Measurements from ENCODE around the gene MSH5. TPM values are rescaled to one million over a fixed set of nuclear protein-coding genes. Genes with fewer than 3 reads are reported as not detected.

MSH5 gene
- total RNA-seq: 100 to 1,000 TPM in 1 of 2 experiments, 10 to 100 TPM in 1; 75.6 to 109 TPM

DNA sequence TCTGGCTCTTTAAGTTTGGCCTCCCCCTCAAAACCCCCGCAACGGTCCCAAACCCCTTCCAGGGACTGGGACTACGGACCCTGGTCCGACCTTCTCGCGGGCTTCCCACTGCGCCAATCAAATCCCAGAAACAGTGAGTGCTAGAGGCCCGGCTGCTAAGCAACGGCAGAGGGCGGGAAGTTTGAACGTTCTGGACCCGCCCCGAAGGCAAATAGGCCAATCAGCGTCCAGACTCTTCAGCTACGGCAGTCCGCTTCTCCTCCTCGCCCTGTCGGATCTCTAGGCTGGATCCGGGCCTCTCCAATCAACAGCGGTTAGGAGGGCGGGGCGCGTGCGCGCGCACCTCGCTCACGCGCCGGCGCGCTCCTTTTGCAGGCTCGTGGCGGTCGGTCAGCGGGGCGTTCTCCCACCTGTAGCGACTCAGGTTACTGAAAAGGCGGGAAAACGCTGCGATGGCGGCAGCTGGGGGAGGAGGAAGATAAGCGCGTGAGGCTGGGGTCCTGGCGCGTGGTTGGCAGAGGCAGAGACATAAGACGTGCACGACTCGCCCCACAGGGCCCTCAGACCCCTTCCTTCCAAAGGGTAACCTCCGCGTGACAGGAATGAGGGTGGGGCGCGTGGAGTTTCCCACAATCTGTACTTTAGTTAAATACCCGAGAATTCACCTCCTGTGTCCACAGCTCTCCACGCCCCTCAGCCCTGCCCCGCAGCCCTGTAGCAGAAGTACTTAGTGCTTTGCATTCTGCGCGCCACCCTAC lies at the start of gene MSH5:
Gene MSH5, plus strand, starts transcription at position 367 of the 758 bp plus-strand sequence. CDS start 462 bp downstream, outside the sequence.
- Mint-ChIP-seq H3K27me3 (no peaks in the 10 kb centered on the region), H3K4me1 (peaks cover 45% of the 10 kb centered on the region), H3K9me3 (ENCODE audit: low read depth) (no peaks in the 10 kb centered on the region), H3K36me3 (peaks cover 40% of the 10 kb centered on the region), H3K27ac (peak within 1 kb of the TSS; percentile 96), H3K4me3 (peak within 1 kb of the TSS; percentile 91)
- CTCF ChIA-PET: interaction anchor here (1.0 to 5.8 kb wide), 24 partner anchors 10 to 199 kb away, joined by 3 to 60 read pairs (median 8); partner anchors contain the start of genes BAG6, C6orf47, DDAH2 and GPANK1
- DNase-seq (peak; percentile 99), ATAC-seq (peak; percentile 81)

GRCh38 chr6:31690231-31691077 lies 49.4 kb upstream of the MSH5 start:
- H3K27me3 Mint-ChIP-seq: no peaks in the 10 kb centered on the region
- no peak for ATAC-seq

GRCh38 chr6:31691078-31691463 lies 48.7 kb upstream of the MSH5 start:
- peaks cover 18% of the 10 kb centered on the region for H3K36me3 Mint-ChIP-seq
- no peak overlapping the region for H3K4me3 Mint-ChIP-seq
- no peak overlapping the region for H3K27ac Mint-ChIP-seq
- ATAC-seq (no peak), DNase-seq (no peak)
- H3K9me3 Mint-ChIP-seq (ENCODE audit: low read depth): no peaks in the 10 kb centered on the region
- CTCF ChIA-PET: interaction anchor here (1.0 to 2.1 kb wide), 2 partner anchors 10 to 100 kb away, joined by 4 to 6 read pairs; partner anchors contain the start of gene LY6G5C
- H3K27me3 Mint-ChIP-seq: no peaks in the 10 kb centered on the region
- no peaks in the 10 kb centered on the region for H3K4me1 Mint-ChIP-seq

More at GRCh38 chr6:31690231-31691077, 49.4 kb upstream of the MSH5 start:
- Mint-ChIP-seq H3K36me3 (peaks cover 18% of the 10 kb centered on the region), H3K4me3 (no peak overlapping the region), H3K9me3 (ENCODE audit: low read depth) (no peaks in the 10 kb centered on the region), H3K4me1 (no peaks in the 10 kb centered on the region), H3K27ac (no peak overlapping the region)
- no peak for DNase-seq
- CTCF ChIA-PET: interaction anchor here (1.0 to 2.1 kb wide), 3 partner anchors 9 to 101 kb away, joined by 3 to 6 read pairs (median 4); partner anchors contain the start of gene LY6G5C

DNA sequence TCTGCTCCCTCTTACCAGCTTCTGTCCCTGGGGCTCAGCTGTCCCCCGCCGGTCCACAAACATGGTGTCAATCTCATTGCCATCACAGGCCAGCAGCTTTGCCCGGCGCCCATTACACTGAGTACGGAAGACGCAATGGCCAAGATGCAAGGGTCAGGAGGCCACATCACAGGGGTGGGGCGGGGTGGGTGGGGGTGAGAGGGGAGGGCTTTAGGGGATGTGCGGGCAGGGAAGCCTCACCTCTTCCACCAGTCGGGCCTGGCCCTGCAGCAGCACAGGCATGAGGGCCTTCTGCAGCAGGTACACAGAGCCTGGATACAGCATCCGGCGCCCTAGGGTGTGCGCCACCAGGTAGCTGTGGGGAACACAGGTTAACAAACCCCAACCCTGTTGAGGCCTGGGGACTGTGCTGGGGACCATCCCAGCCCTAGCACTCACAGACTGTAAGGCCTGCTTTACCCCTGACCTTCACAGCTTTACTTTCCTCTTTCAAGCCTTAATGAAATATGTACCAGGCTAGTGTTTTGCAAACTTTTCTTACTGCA lies 48.2 kb upstream of the MSH5 start:
- no peaks in the 10 kb centered on the region for H3K4me1 Mint-ChIP-seq
- peaks cover 20% of the 10 kb centered on the region for H3K36me3 Mint-ChIP-seq
- H3K27me3 Mint-ChIP-seq: no peaks in the 10 kb centered on the region
- CTCF ChIA-PET: interaction anchor here (1.0 to 2.1 kb wide), 3 partner anchors 10 to 100 kb away, joined by 3 to 6 read pairs (median 4); partner anchors contain the start of gene LY6G5C
- H3K4me3 Mint-ChIP-seq: no peak overlapping the region
- H3K9me3 Mint-ChIP-seq (ENCODE audit: low read depth): no peaks in the 10 kb centered on the region
- no peak overlapping the region for H3K27ac Mint-ChIP-seq
- ATAC-seq (no peak), DNase-seq (no peak)

GRCh38 chr6:31692353-31692752 lies 47.5 kb upstream of the MSH5 start:
- DNase-seq: no peak
- Mint-ChIP-seq H3K36me3 (peaks cover 25% of the 10 kb centered on the region), H3K27ac (no peak overlapping the region), H3K9me3 (ENCODE audit: low read depth) (no peaks in the 10 kb centered on the region), H3K4me1 (peaks cover 1% of the 10 kb centered on the region), H3K4me3 (no peak overlapping the region), H3K27me3 (no peaks in the 10 kb centered on the region)
- ATAC-seq: no peak
- CTCF ChIA-PET: interaction anchor here (0.6 to 1.5 kb wide), 2 partner anchors 19 to 138 kb away, joined by 3 read pairs; no protein-coding TSS in a partner anchor

DNA sequence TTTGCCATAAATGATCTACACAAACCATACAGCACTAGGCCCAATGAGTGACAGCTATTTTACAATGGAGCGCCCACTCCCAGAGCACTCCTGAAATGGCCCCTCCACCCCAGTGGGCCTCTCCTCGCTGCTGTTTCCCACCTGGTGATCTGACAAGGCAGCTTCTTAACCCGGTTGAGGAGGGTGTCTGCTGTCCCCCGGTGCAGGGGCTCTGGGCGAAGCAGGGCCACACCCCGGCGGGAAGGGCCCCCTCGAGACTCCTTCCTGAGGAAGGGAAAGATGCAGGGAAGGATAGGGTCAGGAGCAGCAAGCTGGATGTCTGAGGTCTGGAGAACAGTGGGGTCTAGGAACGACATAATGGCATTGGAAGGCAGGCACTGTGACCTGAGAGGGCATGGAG lies 46.9 kb upstream of the MSH5 start:
- no peak overlapping the region for H3K4me3 Mint-ChIP-seq

DNA sequence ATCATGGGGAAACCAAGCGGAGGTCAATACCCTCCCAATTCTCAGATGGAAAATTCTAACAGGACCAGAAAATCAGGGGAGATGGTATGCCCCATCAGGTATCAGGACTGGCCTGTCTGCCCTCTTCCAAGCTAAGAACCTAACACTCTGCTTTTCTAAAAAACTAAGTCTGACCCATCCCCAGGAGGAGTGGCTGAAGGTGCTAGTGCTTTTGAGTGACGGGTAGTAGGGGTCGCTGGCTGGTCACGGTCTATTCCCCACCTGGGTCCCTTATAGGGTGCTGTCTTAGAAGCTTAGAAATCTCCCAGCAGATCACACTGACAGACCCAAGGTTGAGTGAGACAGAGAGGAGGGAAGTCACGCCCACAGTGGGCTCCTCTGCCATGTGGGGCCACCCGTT lies 46.3 kb upstream of the MSH5 start:
- no peak overlapping the region for H3K4me3 Mint-ChIP-seq
- CTCF ChIA-PET: interaction anchor here (1.2 to 1.6 kb wide), 2 partner anchors 10 to 45 kb away, joined by 3 to 4 read pairs; partner anchors contain the start of gene ABHD16A
- H3K9me3 Mint-ChIP-seq (ENCODE audit: low read depth): no peaks in the 10 kb centered on the region
- H3K27me3 Mint-ChIP-seq: no peaks in the 10 kb centered on the region
- DNase-seq (no peak), ATAC-seq (no peak)
- peaks cover 8% of the 10 kb centered on the region for H3K4me1 Mint-ChIP-seq
- peaks cover 28% of the 10 kb centered on the region for H3K36me3 Mint-ChIP-seq
- H3K27ac Mint-ChIP-seq: no peak overlapping the region

More for the DNA sequence above, 46.9 kb upstream of the MSH5 start:
- no peak overlapping the region for H3K27ac Mint-ChIP-seq
- ATAC-seq (no peak), DNase-seq (no peak)
- peaks cover 26% of the 10 kb centered on the region for H3K36me3 Mint-ChIP-seq
- H3K27me3 Mint-ChIP-seq: no peaks in the 10 kb centered on the region
- no peaks in the 10 kb centered on the region for H3K9me3 Mint-ChIP-seq (ENCODE audit: low read depth)
- CTCF ChIA-PET: interaction anchor here (0.6 to 1.6 kb wide), 3 partner anchors 11 to 137 kb away, joined by 3 to 4 read pairs (median 3); partner anchors contain the start of gene ABHD16A
- peaks cover 6% of the 10 kb centered on the region for H3K4me1 Mint-ChIP-seq

- DNase-seq: no peak
- H3K4me3 Mint-ChIP-seq: no peak overlapping the region
- H3K27me3 Mint-ChIP-seq: no peaks in the 10 kb centered on the region
- H3K36me3 Mint-ChIP-seq: peaks cover 30% of the 10 kb centered on the region
- H3K27ac Mint-ChIP-seq: peak overlapping the region; percentile 69
- CTCF ChIA-PET: no interaction called here
- ATAC-seq: peak; percentile 37
- H3K9me3 Mint-ChIP-seq (ENCODE audit: low read depth): no peaks in the 10 kb centered on the region
- H3K4me1 Mint-ChIP-seq: peaks cover 31% of the 10 kb centered on the region
These were observed 42.2 kb upstream of the MSH5 start for GRCh38 chr6:31697555-31697954.

- ATAC-seq: no peak
- DNase-seq: no peak
- Mint-ChIP-seq H3K27me3 (no peaks in the 10 kb centered on the region), H3K27ac (peak overlapping the region; percentile 50), H3K9me3 (ENCODE audit: low read depth) (no peaks in the 10 kb centered on the region), H3K4me3 (peak overlapping the region; percentile 19), H3K4me1 (peaks cover 39% of the 10 kb centered on the region), H3K36me3 (peaks cover 25% of the 10 kb centered on the region)
- CTCF ChIA-PET: interaction anchor here (1.6 kb wide), 1 partner anchor 20 kb away, joined by 4 read pairs; the partner anchor contains the start of gene LY6G5C
These were observed 38.9 kb upstream of the MSH5 start for GRCh38 chr6:31700740-31701401.

- H3K4me1 Mint-ChIP-seq: peaks cover 39% of the 10 kb centered on the region
- CTCF ChIA-PET: interaction anchor here (1.0 to 3.3 kb wide), 4 partner anchors 21 to 128 kb away, joined by 4 to 15 read pairs (median 5); partner anchors contain the start of genes CLIC1 and LY6G5C
- peaks cover 21% of the 10 kb centered on the region for H3K36me3 Mint-ChIP-seq
- peak overlapping the region; percentile 100 for H3K4me3 Mint-ChIP-seq
- ATAC-seq (no peak), DNase-seq (no peak)
- H3K27ac Mint-ChIP-seq: peak overlapping the region; percentile 98
- H3K9me3 Mint-ChIP-seq (ENCODE audit: low read depth): no peaks in the 10 kb centered on the region
- H3K27me3 Mint-ChIP-seq: no peaks in the 10 kb centered on the region
These were observed 38.0 kb upstream of the MSH5 start for GRCh38 chr6:31701666-31702404.

GRCh38 chr6:31702405-31702818 lies 37.4 kb upstream of the MSH5 start:
- no peaks in the 10 kb centered on the region for H3K27me3 Mint-ChIP-seq
- DNase-seq: no peak
- peak overlapping the region; percentile 100 for H3K4me3 Mint-ChIP-seq

More at GRCh38 chr6:31702405-31702818, 37.4 kb upstream of the MSH5 start:
- peaks cover 15% of the 10 kb centered on the region for H3K36me3 Mint-ChIP-seq
- ATAC-seq: no peak
- H3K27ac Mint-ChIP-seq: peak overlapping the region; percentile 98
- CTCF ChIA-PET: interaction anchor here (1.0 to 3.3 kb wide), 8 partner anchors 9 to 161 kb away, joined by 3 to 15 read pairs (median 5); partner anchors contain the start of genes CLIC1, DDX39B and LY6G5C
- H3K9me3 Mint-ChIP-seq (ENCODE audit: low read depth): no peaks in the 10 kb centered on the region
- peaks cover 37% of the 10 kb centered on the region for H3K4me1 Mint-ChIP-seq

Measured in activated CD8-positive, alpha-beta memory T cell treated with anti-CD3 and anti-CD28 coated beads, Interleukin-2, amount 10 ng/mL, durations not matched to agents 7 days and 5 days (primary cell).